Activated T-helper 1 cell treated with anti-CD3 and anti-CD28 coated beads, Interleukin-2, amount 50 U/mL, for 16 hours (primary cell): Measurements from ENCODE around the gene ZNF100.
A peak's percentile ranks its signal among the peaks of the same experiment; 100 is the strongest.
"Not testable (repeated sequence)": the region's sequence is repeated elsewhere in the genome, so short reads cannot be mapped to it uniquely, and the experiment has no call there.

ENCODE experiments used
- DNase-seq, 2 donors: peaks; one replicate each; pipeline ENCODE4 v3.0.0-alpha.2; 2020; ENCODE audit warnings: low read depth in 1 of 2, low spot score in 1 of 2

The ZNF100 gene

DNA sequence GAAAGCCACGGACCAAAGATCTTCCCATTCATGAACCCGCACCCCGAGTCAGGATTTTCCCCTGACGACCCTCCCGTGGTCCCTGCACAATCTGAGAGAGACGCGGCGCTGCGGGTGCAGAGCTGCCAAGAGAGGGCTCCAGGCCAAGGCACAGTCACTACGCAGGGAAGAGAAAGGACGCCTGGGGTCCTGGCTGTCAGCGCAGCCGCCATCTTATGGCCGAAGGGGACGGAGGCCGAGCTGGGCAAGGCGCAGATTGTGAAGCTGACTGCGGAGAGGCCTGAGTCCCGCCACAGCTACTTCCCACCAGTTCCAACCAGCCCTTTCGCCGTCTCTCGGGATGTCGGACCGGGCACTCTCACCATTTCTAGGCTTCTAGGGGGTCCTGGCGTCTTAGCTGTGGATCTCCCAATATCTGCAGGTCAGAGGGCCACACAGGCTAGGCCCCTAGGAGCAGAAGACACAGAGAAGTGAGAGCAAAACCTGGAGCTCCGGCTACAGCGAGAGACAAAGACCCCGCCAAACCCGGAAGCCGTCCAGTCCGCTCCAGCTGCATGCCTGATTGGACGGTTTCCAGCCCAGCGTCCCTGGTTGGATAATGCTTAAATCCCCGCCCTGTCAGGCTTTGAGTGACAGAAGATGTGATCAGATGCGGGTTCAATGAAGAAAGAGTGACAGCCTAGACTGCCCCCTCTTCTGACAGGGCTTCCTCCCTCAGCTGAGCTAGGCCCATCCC is at the start of gene ZNF100:
TSS of gene ZNF100 (minus strand) at position 515 of the 736 bp plus-strand sequence. CDS start at position 365, 150 bp downstream.
- peak; percentile 73 for DNase-seq

GRCh38 chr19:21812448-21812847 is 45.1 kb upstream of the ZNF100 start:
- DNase-seq = no peak

DNA sequence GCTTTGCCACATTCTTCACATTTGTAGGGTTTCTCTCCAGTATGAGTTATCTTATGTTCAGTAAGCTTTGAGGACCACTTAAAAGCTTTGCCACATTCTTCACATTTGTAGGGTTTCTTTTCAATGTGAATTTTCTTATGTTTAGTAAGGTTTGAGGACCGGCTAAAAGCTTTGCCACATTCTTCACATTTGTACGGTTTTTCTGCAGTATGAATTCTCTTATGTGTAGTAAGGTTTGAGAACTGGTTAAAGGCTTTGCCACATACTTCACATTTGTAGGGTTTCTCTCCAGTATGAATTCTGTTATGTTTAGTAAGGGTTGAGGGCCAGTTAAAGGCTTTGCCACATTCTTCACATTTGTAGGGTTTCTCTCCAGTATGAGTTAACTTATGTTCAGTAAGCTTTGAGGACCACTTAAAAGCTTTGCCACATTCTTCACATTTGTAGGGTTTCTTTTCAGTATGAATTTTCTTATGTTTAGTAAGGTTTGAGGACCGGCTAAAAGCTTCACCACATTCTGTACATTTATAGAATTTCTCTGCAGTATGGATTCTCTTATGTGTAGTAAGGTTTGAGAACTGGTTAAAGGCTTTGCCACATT is 41.1 kb upstream of the ZNF100 start:
- not testable (repeated sequence) for DNase-seq

DNA sequence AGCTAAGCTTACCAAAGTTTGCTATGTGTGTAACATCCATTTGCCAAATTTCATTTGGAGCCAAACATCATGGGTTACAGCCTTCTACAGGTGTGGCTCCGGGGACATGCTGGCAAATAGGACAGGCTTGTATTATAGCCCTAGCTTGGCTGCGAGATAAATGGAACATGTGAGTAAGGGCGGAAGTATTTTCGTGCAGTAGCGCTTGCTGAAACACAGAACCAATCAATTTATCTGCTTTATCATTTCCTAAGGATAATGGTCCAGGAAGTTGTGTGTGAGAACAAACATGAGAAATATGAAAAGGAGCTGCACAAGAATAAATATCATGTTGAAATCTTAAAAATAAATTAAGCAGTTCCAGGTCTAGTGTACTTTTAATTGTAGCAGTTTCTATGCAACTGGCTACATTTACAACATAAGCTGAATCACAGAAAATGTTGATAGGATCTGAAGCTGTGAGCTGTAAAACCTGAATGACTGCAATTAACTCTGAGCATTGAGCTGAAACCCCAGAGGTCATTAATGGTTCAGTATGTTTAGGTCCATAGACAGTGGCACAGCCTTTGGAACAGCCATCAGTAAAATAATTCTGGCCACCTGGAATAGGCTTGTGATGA is 22.2 kb upstream of the ZNF100 start:
- no peak for DNase-seq

DNA sequence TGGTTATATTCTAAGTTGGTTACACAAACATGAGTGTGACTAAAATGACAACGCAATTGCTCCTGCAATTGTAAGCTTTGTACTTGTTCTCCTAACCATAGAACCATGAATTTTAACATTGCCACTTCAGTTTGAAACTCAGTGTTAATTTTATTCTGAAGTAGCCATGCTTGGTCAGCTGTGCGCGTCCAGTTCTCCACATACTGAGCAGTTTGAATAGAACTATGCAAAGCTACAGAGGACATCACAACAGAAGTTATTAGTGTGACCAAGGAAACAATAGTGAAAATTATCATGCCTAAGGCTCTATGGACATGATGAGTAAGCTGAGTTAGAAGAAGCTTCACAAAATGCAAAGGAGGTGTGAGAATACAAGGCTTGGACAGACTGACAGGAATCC is 19.6 kb upstream of the ZNF100 start:
- no peak for DNase-seq

GRCh38 chr19:21775792-21776191 is 8.4 kb upstream of the ZNF100 start:
- DNase-seq = not testable (repeated sequence)

DNA sequence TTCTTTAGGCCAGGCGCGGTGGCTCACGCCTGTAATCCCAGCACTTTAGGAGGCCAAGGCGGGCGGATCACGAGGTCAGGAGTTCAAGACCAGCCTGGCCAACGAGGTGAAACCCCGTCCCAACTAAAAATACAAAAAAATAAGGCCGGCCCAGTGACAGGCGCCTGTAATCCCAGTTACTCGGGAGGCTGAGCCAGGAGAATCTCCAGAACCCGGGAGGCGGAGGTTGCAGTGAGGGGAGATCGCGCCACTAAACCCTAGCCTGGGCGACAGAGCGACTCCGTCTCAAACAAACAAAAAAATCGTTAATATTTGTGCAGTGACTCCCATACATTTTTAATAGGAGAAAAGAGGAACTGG is 694 bp downstream of the ZNF100 start:
- not testable (repeated sequence) for DNase-seq

DNA sequence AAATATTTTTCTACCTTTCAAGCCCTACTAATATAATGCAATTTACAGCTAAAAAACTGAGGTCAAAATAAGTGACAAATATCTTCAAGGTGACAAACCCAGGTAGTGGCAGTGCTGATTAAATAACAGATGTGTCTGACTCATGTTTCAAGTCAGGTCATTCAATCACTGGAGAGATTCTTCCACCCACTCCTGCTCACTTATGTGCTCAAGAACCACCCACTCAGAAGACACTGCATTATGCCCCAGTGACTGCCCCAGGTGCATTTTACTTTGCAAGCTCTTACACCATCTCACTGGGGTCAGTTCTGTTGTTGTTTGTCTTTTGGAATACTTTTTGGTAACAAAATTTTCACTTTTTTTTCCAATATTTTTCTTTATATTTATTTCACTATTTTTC is 2.2 kb downstream of the ZNF100 start:
- no peak for DNase-seq

DNA sequence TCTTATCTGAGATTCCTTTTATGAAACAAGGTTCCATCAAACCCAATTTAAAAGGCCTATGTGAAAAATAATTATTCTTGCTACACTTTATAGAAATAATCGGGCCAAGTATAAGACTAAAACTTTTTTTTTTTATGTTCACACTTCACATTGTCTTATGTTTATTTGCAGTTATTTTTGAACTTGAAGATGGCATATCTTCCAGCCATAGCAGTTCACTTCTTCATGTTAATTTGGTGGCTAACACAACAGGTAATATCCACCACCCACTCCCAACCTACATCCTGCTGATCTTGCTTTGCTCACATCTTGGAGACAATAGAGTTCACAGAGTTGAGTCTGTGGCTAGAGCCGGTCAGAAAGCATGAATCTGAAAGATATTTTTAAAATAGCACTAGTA is 5.8 kb downstream of the ZNF100 start:
- not testable (repeated sequence) for DNase-seq

GRCh38 chr19:21758296-21758695 is 9.1 kb downstream of the ZNF100 start:
- no peak for DNase-seq

- DNase-seq = not testable (repeated sequence)
Observed at GRCh38 chr19:21755555-21755954, 11.8 kb downstream of the ZNF100 start.

DNA sequence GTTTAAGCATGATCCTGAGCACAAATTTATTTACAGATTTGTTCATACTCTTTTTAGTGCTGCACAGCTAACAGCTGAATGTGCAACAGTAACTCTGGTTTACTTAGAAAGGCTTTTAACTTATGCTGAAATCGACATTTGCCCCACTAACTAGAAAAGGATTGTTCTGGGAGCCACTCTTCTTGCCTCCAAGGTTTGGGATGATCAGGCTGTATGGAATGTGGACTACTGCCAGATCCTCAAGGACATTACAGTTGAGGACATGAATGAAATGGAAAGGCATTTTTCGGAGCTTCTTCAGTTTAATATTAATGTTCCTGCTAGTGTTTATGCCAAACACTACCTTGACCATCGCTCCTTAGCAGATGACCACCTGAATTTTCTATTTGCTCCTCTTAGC is 16.0 kb downstream of the ZNF100 start:
- no peak for DNase-seq

DNA sequence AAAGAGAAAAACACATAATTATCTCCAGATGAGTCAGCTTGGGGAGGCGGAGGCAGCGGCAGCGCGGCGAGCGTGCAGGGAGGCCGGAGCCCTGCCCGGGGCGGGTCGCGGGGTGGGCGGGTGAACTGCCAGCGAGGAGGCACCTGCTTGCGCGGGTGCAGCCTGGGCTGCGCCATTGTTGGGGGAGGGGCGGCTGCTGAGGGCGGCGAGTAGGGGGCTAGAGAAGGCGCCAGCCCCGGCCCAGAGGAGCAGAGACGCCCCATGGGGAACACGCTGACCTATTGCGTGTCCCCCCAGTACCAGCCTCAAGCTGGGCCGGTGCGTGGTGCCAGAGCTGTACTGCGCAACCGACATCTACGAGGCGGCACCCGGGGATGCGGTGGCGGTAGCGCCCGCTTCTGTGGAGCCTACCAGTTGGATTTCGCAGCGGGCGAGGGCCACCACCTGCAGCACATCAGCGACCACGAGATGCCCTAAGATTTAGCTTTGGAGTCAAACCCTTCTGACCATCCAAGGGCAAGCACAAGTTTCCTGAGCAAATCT is 16.7 kb downstream of the ZNF100 start:
- no peak for DNase-seq

DNA sequence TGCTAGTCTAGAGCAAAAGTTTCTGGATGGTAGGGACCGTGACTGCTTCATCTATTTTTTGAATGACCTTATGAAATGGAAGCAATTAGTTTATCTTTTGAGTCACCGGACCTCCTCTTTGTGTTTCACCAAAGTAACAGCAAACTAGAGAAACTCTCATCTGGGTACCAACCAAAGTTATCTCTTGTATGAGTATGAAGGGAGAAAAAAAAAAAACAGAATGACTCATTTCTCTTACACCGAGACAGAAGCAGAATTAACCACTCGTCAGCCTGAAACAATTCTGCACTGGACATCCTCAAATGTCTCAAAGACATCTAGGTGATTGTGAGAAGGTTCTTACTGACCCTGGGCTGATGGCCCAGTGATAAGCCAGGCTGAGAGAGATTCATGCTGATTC is 18.3 kb downstream of the ZNF100 start:
- no peak for DNase-seq

DNA sequence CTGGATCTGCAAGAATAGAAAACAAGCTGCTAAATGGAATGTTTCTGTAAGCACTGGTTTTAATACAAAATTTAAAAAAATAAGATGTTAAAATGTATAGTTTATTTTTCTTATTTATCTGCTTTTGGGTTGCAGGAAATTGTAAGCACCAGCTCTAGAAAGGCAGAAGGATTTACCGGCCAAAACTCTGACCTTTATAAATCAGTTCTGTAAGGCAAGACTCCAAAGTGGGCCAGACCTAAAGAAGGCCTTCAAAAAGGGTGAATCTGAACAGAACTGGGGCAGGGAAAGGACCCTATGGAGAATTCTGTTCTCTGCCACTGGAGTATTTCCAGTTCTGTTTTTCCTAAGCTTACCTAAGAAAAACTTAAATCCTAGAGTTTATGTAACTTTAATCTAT is 19.3 kb downstream of the ZNF100 start:
- DNase-seq = no peak

DNA sequence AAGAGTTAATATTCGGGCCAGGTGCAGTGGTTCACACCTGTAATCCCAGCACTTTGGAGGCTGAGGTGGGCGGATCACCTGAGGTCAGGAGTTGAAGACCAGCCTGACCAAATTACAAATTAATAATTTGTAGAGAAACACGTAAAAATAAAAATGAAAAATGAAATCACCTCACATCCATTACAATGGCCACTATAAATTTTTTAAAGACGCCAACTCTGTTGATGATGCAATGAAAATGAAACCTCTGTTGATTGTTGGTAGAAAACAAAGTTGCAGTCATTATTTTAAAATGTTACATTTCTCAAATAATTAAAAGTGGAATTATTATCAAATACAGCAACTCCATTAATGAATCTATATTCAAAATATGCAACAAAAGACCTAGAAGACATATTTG is 26.8 kb downstream of the ZNF100 start:
- DNase-seq = no peak

- DNase-seq = not testable (repeated sequence)
Observed at GRCh38 chr19:21726942-21727747, 40.2 kb downstream of the ZNF100 start.

DNA sequence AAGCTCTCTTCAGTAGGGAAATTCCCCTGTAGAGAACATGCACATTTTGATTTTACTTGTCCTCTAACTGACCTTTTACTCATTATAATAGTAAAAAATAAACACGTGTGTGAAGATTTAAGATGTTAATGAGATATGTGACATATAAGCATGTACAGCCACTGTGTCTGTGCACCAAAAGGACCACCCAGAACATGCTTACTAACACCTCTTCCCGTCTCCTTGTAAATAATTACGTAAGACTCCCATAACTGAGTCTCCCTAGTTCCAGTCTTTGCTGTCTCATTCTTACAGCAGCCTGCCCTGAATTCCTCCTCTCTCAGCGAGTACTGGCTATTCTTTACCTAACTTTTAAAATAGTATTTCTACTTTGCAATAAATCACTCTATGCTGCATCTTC is 53.6 kb downstream of the ZNF100 start:
- DNase-seq = no peak

GRCh38 chr19:21709464-21709863 is 57.9 kb downstream of the ZNF100 start:
- no peak for DNase-seq

GRCh38 chr19:21707878-21708277 is 59.5 kb downstream of the ZNF100 start:
- not testable (repeated sequence) for DNase-seq

GRCh38 chr19:21707065-21707464 is 60.3 kb downstream of the ZNF100 start:
- no peak for DNase-seq
